ENCODE results near the gene UCHL5.

The UCHL5 gene, protein sequence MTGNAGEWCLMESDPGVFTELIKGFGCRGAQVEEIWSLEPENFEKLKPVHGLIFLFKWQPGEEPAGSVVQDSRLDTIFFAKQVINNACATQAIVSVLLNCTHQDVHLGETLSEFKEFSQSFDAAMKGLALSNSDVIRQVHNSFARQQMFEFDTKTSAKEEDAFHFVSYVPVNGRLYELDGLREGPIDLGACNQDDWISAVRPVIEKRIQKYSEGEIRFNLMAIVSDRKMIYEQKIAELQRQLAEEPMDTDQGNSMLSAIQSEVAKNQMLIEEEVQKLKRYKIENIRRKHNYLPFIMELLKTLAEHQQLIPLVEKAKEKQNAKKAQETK

DNA sequence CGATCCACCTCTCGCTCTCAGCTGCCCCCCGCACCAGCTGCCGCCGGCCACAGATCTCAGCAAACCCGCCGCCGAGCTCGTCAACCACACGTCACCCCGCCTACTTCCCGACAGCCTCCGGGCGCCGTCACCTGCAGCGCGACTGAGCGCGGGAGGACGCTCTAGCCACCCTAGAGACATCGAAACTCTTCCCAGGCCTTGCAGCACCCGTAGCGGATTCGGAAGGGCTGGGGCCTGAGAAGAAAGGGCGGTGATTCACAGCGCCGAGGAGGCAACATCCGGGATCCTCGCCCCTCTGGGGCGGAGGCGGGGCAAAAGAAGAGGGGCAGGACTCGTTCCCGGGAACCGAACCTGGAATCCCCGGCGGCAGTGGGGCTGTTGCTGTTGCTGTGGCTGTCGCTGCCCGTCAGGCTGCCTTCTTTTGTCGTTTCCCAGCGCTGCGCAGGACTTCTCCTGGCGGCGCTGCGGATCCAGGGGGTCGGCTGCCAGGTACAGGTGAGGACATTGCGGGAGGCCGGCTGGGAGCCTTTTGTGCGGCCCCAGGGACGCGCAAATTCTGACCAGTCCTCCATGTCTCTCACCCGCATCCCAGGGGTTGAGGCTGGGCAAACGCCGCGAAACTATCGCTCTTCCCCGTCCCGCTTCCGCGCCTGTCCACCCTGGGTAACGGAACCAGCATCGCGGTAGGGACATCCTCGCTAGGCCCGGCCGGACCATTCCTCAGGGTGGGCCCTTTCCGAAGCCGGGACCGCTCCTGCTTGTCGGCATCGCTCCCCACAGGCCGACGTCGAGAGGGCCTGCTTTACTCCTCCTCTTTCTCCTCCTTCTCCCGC lies at the start of gene UCHL5, which contains the start of gene RO60:
Gene UCHL5, minus strand, starts transcription at position 79 of the 833 bp plus-strand sequence. CDS start 100 bp downstream, outside the sequence.
Gene RO60, plus strand, starts transcription at position 331 of the 833 bp plus-strand sequence. CDS start 9,443 bp downstream, outside the sequence.
- peak; percentile 89 for DNase-seq (ENCODE audit: low read depth)

DNA sequence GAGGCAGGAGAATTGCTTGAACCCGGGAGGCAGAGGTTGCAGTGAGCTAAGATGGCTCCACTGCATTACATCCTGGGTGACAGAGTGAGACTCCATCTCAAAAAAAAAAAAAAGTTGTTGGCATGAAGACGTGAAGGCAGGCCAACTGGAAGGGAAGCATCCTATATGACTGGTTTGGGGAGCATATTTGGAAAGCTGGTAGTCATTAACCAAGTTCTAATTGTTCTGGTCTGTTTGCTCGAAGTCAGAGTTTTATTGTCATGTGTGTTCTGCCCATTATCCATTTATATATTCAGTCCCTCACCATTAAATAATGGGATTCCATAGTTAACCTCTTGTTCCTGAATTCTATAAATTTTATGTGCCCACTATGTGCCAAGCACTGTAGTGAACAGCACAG lies 49.3 kb upstream of the UCHL5 start:
- DNase-seq (ENCODE audit: low read depth) = no peak

DNA sequence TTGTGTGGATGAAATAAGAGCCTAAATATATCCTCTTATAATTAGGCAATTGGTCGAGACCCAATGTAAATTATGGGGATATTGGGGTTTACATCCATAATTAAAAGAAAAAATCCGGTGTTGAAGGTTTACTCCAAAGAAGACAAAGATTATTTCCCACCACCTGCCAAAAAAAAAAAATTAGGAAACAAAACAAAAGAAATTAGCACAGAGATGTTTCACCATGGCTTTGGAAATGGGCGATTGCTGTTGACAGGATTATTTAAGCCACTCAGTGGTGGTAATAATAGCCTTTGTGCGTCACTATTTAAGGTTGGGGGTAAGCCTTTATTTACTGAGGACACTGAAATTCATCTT lies 46.6 kb upstream of the UCHL5 start:
- DNase-seq (ENCODE audit: low read depth) = no peak

- peak; percentile 41 for DNase-seq (ENCODE audit: low read depth)
These were observed 46.0 kb upstream of the UCHL5 start, which contains the start of gene GLRX2 for GRCh38 chr1:193104907-193105820. GLRX2 (minus strand) TSS chr1:193105414; CDS start chr1:193105382, 32 bp downstream.

- no peak for DNase-seq (ENCODE audit: low read depth)
These were observed 45.3 kb upstream of the UCHL5 start for GRCh38 chr1:193104502-193104906.

GRCh38 chr1:193103759-193104501 lies 44.8 kb upstream of the UCHL5 start:
- DNase-seq (ENCODE audit: low read depth) = no peak

DNA sequence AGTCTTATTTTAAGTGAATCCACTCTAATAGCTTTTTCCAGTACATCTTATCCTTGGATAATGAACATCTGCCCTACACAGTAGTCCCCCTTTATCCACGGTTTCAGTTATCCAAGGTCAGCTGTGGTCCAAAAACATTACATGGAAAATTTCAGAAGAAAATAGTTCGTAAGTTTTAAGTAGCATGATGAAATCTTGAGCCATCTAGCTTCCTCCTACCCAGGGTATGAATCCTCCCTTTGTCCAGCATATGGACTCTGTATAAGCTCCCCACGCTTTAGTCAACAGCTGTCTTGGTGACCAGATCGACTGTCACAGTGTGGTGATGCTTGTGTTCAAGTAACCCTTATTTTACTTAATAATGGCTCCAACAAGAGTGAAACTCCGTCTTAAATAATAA lies 43.5 kb upstream of the UCHL5 start:
- no peak for DNase-seq (ENCODE audit: low read depth)

DNA sequence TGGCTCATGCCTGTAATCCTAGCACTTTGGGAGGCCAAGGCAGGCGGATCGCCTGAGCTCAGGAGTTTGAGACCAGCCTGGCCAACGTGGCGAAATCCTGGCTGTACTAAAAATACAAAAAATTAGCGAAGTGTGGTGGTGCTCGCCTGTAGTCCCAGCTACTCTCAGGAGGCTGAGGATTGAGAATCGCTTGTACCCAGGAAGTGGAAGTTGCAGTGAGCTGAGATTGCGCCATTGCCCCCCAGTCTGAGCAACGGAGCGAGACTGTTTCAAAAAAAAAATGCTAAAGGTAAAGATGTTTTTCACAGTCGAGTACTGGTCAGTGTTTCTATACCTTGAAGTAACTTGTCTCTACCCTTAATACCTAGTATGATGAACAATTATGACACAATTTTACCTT lies 35.0 kb upstream of the UCHL5 start:
- no peak for DNase-seq (ENCODE audit: low read depth)

DNA sequence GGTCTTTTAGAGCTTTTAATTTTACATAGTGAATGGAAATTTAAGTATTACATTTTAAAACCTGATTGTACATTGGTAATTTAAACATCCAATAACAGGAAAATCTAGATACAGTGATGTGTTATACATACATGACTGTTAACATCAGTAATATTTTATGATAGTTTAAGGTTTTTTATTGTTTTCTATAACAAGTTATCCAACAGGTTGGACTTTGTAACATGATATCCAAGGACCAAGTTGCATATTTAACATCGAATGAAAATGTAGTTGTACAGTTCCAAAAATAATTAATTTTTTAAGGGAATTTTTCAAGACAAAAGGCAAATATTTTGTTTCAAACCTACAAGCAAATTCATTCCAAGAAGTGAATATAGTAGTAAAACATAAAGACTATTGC lies 31.7 kb upstream of the UCHL5 start:
- no peak for DNase-seq (ENCODE audit: low read depth)

DNA sequence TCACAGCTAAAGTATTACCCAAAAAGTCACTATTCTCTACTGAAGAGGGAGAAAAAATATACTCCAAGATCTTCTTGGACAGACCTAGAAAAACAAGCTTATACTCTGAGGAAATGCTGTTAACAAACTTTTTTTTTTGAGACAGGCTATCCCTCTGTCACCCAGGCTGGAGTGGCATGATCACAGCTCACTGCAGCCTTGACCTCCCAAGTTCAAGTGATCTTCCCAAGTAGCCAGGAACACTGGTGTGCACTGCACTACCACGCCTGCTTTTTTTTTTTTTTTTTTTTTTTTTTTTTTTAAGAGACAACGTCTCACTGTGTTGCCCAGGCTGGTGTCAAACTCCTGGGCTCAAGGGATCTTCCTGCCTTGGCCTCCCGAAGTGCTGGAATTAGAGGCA lies 28.7 kb upstream of the UCHL5 start:
- DNase-seq (ENCODE audit: low read depth) = no peak

- DNase-seq (ENCODE audit: low read depth) = no peak
These were observed 27.2 kb upstream of the UCHL5 start for GRCh38 chr1:193086342-193086741.

DNA sequence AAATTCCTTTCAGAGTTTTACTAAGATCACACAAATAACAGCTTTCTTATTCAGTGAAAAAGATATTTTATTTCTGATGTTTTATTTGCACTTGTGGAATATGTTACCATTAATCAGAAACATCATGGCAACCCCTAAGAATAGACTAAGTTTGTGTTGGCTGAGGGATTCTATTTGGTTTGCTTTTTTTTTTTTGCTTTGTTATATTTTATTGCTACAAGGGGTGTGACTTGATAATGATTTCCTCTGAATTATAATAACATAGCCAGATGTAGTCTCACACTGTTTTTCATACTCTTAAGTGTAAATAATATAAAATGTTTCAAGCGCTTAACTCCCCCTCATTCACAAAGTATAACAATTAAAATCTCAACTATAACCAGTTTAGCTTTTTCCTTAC lies 26.1 kb upstream of the UCHL5 start:
- DNase-seq (ENCODE audit: low read depth) = no peak

DNA sequence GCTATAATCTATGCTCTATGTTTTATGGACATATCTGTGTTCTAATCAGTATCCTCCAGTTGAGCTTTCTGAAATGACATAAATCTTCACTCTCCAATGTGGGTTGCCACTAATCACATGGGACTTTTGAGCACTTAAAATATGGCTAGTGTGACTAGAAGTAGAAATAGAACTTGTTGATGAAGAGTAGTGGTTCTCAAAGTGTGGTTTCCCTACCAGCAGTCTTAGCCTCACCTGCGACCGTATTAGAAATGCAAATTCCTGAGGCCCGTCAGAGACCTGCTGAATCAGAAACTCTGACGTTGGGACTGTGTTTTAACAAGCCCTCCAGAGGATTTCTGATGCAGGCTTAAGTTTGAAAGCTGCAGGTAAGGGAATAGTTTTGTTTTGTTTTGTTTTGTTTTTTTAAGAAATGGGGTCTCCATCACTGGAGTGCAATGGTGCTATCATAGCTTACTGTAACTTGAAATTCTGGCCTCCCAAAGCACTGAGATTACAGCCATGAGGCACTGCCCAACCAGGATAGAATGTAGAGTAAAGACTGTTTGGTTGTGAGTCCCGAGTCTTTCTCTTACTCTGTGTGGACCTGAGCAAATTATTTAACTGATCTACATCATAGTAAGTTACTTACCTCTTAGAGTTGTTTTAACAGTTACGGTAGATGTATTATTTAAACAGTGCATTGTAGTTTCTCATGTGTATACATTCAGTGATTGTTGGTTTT lies 24.4 kb upstream of the UCHL5 start:
- DNase-seq (ENCODE audit: low read depth) = no peak

GRCh38 chr1:193079187-193079586 lies 20.0 kb upstream of the UCHL5 start:
- no peak for DNase-seq (ENCODE audit: low read depth)

DNA sequence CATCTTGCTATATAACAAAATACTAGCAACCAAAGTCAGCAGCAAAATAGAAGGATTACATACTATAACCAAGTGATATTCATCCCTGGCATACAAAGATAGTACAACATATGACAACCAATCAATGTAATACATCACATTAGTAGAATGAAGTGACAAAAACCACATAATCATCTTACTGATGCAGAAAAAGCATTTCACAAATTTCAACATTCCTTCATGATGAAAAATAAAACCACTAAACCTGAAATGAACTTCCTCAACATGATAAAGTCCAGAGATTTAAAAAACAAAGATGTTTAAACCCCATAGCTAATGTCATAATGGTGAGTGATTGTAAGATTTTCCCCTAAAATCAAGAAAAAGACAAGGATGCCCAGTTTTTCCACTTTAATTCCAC lies 18.8 kb upstream of the UCHL5 start:
- no peak for DNase-seq (ENCODE audit: low read depth)

DNA sequence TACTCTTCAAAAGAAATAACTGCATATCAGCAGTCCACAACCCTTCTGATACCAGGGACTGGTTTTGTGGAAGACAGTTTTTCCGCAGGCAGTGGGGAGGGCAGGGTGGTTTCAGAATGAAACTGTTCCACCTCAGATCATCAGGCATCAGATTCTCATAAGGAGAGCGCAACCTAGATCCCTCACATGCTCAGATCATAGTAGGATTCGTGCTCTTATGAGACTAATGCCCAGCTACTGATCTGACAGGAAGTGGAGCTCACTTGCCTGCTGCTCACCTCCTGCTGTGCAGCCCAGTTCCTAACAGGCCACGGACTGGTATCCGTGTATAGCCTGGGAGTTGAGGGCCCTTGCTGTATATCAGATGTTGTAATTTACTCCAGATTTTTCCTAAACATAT lies 11.8 kb upstream of the UCHL5 start:
- DNase-seq (ENCODE audit: low read depth) = no peak

GRCh38 chr1:193070386-193070753 lies 11.2 kb upstream of the UCHL5 start:
- no peak for DNase-seq (ENCODE audit: low read depth)

DNA sequence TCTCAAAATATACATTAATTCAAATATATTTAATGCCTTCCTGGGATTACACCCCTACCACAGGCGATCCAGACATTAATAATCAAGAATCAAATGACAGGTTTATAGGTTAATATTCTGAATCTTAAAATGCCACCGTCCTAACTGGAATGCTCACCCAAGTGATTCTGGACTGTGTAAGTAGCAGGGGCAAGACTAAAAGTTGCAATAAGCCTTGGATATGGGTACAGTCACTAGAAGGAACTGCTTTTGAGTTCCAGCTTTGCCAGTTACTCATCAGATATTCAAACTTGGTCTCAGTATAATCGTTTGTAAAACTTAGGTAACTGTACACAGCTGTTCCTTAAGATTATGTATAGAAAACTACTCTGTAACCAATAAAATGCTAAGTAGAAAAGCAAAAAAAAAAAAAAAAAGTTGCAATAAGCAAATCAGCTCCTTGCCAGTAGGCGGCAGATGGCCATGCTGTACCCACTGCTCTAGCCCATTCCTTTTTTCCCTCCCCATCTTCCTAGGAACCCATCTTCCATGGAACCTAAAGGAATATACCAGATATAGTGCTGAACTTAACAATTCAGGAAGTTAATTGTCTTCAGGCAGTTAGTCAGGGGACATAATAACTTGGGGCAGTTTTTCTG lies 10.7 kb upstream of the UCHL5 start:
- no peak for DNase-seq (ENCODE audit: low read depth)

DNA sequence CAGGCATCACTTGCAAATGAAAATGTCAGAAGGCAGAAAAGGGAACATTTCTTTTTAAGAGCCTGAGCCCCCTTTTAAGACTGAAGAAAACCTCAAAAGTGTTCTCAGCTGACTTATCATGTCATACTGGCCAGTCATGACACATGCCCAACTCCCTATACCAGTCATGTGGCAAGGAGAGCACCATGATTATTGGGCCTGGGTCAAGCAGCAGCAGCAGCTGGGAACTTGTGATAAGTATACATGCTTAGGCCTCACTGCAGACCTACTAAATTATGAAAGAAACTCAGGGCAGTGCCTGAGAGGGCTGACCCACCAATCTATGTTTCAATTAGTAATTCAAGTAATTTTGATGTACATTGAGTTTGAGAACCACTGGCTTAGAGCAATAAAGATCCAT lies 8.9 kb upstream of the UCHL5 start:
- no peak for DNase-seq (ENCODE audit: low read depth)

GRCh38 chr1:193066606-193067005 lies 7.4 kb upstream of the UCHL5 start:
- no peak for DNase-seq (ENCODE audit: low read depth)

Measured in stimulated activated CD8-positive, alpha-beta memory T cell treated with anti-CD3 and anti-CD28 coated beads, Interleukin-12 subunit alpha, Interleukin-12 subunit beta, amount 100 ng/mL, for 1 hour (primary cell).